HG02623 (cell line): ENCODE measurements around the gene FBXO2.

Experiments
- ATAC-seq: cut with Tn5 transposase; IDR thresholded peaks from one replicate; pipeline ENCODE4 v1.9.1; 2021; ENCODE audit warnings: moderate library complexity; ENCODE audit not compliant: unreplicated experiment

FBXO2 gene

GRCh38 chr1:11654137-11654938 is at the start of gene FBXO2, which contains the start of gene FBXO44:
Gene FBXO2, minus strand, starts transcription at chr1:11654429. Its CDS starts 89 bp downstream, at chr1:11654340.
Gene FBXO44, plus strand, starts transcription at chr1:11654877. Its CDS starts 959 bp downstream, at chr1:11655836.
- peak; percentile 74 for ATAC-seq

GRCh38 chr1:11703357-11704193 is 49.3 kb upstream of the FBXO2 start:
- ATAC-seq = no peak

- no peak for ATAC-seq
These were observed 48.0 kb upstream of the FBXO2 start for GRCh38 chr1:11701981-11702803.

- ATAC-seq = no peak
These were observed 47.3 kb upstream of the FBXO2 start for GRCh38 chr1:11701551-11701961.

GRCh38 chr1:11700601-11701467 is 46.6 kb upstream of the FBXO2 start:
- ATAC-seq = no peak

GRCh38 chr1:11697893-11698210 is 43.6 kb upstream of the FBXO2 start:
- ATAC-seq = no peak

GRCh38 chr1:11697188-11697892 is 43.1 kb upstream of the FBXO2 start:
- no peak for ATAC-seq

GRCh38 chr1:11695861-11696260 is 41.6 kb upstream of the FBXO2 start:
- ATAC-seq = no peak

GRCh38 chr1:11693917-11694316 is 39.7 kb upstream of the FBXO2 start:
- ATAC-seq = no peak

- no peak for ATAC-seq
These were observed 38.9 kb upstream of the FBXO2 start for GRCh38 chr1:11693024-11693590.

GRCh38 chr1:11691928-11692711 is 37.9 kb upstream of the FBXO2 start:
- no peak for ATAC-seq

GRCh38 chr1:11691302-11691914 is 37.2 kb upstream of the FBXO2 start, which contains the start of gene DRAXIN:
Gene DRAXIN, plus strand, starts transcription at chr1:11691710. Its CDS starts 14,549 bp downstream, at chr1:11706259.
- no peak for ATAC-seq

GRCh38 chr1:11690397-11691301 is 36.4 kb upstream of the FBXO2 start:
- no peak for ATAC-seq

GRCh38 chr1:11688506-11688905 is 34.3 kb upstream of the FBXO2 start:
- no peak for ATAC-seq

- no peak for ATAC-seq
These were observed 31.1 kb upstream of the FBXO2 start for GRCh38 chr1:11685210-11685752.

- ATAC-seq = no peak
These were observed 29.8 kb upstream of the FBXO2 start for GRCh38 chr1:11684070-11684469.

GRCh38 chr1:11682799-11683198 is 28.6 kb upstream of the FBXO2 start:
- ATAC-seq = no peak
